ENCODE results near the gene MCF2L.

Gene MCF2L

DNA sequence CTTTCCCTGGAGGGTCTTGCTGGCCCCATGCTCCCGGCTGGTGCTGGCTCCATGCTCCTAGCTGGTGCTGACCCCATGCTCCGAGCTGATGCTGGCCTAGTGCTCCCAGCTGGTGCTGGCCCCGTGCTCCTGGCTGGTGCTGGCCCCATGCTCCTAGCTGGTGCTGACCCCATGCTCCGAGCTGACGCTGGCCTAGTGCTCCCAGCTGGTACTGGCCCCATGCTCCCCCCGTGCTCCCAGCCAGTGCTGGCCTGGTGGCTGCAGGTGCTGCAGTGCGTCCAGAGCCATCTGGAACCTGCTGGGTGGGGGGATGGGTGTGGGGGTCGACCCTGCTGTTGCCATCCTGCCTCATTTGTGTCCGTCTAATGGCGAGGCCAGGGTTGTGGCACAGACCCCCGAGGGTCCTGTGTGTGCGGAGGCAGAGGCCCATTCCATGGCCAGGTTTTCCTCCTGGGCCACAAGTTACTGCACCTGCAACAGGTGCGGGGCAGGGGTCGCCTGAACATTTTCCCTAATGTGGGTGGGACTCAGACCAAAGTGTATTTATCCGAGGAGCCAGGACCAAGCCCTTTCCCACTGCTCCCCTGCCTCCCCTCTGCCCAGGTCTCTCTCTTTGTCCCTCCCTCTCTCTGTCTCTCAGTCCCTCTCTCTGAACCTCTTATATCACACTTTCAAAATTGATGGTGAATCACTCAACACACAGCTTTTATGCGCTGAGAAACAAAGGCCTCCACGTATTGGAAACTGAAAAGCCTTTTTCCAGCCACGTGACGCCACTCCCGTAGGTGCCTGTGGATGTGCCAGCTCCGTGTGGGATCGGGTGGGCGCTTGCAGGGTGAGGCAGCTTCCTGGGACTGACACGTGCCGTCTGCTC is 45.1 kb downstream of the MCF2L start:
- Histone ChIP-seq H3K27ac (peak overlapping the region; percentile 31), H3K4me3 (ENCODE audit: low read depth, low read length) (no peak overlapping the region), H3K27me3 (ENCODE audit: insufficient read depth, low read depth, severe bottlenecking) (no peaks in the 10 kb centered on the region), H3K36me3 (peaks cover 70% of the 10 kb centered on the region), H3K9me3 (ENCODE audit: severe bottlenecking) (peaks cover 15% of the 10 kb centered on the region)
- TF ChIP-seq, protein P1, sequence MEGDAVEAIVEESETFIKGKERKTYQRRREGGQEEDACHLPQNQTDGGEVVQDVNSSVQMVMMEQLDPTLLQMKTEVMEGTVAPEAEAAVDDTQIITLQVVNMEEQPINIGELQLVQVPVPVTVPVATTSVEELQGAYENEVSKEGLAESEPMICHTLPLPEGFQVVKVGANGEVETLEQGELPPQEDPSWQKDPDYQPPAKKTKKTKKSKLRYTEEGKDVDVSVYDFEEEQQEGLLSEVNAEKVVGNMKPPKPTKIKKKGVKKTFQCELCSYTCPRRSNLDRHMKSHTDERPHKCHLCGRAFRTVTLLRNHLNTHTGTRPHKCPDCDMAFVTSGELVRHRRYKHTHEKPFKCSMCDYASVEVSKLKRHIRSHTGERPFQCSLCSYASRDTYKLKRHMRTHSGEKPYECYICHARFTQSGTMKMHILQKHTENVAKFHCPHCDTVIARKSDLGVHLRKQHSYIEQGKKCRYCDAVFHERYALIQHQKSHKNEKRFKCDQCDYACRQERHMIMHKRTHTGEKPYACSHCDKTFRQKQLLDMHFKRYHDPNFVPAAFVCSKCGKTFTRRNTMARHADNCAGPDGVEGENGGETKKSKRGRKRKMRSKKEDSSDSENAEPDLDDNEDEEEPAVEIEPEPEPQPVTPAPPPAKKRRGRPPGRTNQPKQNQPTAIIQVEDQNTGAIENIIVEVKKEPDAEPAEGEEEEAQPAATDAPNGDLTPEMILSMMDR (IDR thresholded peaks at IDR 0.05; ENCODE audit: low read depth, low read length), result no peak
- peak; percentile 47 for DNase-seq

DNA sequence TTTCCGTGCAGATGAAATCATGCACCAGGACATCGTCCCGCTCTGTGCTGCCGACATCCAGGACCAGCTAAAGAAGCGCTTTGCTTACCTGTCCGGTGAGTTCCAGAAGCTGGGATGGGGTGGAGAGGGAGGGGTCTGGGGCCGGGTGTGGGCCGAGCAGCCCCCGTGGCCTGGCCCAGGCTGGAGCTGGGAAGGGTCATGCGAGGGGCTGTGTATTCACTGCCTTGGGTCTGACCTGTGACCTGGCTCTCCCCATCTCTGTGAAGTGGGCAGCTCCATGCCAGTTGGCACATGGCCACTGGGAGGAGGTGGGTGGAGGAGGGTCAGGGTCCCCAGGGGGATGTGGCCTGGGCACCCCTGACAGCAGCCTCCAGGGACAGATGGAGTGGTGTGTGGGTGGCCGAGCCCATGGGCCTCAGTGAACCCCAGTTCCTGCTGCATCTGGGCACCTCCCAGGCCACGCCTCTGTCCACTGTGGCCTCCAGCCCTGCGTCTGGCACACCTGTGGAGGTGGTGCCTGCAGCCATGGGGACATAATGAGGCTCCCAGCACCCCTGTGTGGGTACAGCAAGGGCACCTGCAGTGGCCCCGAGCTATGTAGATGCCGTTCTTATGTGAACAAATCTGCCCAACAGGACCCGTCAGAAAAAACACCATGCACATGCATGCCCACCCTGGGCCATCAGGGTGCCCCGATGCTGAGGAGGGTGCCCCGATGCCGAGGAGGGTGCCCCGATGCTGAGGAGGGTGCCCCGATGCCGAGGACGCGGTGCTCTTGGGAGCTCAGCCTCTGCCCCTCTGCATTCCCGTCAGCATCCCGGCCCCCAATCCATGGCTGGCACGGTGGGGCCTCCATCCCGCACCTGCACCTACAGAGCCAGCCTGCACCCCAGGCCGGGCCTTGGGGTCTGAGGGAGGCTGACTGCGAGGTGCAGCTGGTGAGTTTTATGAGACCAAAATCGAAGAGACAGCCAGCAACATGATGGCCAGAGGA is 46.0 kb downstream of the MCF2L start:
- no peaks in the 10 kb centered on the region for H3K27me3 ChIP-seq (ENCODE audit: insufficient read depth, low read depth, severe bottlenecking)
- peaks cover 73% of the 10 kb centered on the region for H3K36me3 ChIP-seq
- TF ChIP-seq, protein P1 (IDR thresholded peaks at IDR 0.05; ENCODE audit: low read depth, low read length), result no peak
- H3K9me3 ChIP-seq (ENCODE audit: severe bottlenecking), result peaks cover 10% of the 10 kb centered on the region
- no peak overlapping the region for H3K4me3 ChIP-seq (ENCODE audit: low read depth, low read length)
- H3K27ac ChIP-seq, result no peak overlapping the region; the same call in 1 of the 2 replicates
- no peak for DNase-seq

DNA sequence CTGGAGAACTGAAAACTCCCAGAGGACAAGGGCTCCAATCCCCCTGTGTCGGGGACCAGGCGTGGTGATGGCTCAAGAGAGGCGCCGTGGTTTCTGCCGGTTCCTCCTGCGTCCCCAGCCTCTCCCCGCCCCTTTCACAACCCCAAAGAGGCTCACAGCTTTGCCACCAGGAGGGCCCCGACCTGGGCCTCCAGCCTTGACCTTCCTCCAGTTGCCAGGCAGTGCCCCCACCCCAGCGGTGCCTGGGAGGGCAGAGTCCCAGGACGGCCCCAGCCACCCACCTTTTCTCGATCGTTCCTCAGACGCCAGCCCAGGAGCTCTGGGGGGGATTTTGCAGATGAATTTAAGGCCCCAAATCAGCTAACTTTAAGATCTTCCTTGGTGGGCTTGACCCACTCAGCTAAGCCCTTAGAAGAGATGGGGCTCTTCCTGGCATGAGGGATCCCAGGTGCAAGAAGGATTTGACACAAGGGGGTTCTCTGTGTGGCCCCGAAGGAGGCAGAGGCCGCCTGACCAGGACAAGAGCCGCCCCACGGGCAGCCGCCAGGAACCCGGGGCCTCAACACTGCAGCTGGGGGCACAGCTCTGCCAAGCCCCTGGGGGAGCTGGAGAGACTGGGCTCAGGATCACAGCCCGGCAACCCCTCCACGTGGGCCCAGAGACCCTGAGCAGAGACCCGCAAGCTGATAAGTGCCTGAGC is 47.0 kb downstream of the MCF2L start:
- peaks cover 75% of the 10 kb centered on the region for H3K36me3 ChIP-seq
- no peak overlapping the region for H3K27ac ChIP-seq
- DNase-seq, result no peak
- peaks cover 4% of the 10 kb centered on the region for H3K9me3 ChIP-seq (ENCODE audit: severe bottlenecking)
- H3K4me3 ChIP-seq (ENCODE audit: low read depth, low read length), result no peak overlapping the region
- H3K27me3 ChIP-seq (ENCODE audit: insufficient read depth, low read depth, severe bottlenecking), result no peaks in the 10 kb centered on the region
- TF ChIP-seq, protein P1 (IDR thresholded peaks at IDR 0.05; ENCODE audit: low read depth, low read length), result no peak

DNA sequence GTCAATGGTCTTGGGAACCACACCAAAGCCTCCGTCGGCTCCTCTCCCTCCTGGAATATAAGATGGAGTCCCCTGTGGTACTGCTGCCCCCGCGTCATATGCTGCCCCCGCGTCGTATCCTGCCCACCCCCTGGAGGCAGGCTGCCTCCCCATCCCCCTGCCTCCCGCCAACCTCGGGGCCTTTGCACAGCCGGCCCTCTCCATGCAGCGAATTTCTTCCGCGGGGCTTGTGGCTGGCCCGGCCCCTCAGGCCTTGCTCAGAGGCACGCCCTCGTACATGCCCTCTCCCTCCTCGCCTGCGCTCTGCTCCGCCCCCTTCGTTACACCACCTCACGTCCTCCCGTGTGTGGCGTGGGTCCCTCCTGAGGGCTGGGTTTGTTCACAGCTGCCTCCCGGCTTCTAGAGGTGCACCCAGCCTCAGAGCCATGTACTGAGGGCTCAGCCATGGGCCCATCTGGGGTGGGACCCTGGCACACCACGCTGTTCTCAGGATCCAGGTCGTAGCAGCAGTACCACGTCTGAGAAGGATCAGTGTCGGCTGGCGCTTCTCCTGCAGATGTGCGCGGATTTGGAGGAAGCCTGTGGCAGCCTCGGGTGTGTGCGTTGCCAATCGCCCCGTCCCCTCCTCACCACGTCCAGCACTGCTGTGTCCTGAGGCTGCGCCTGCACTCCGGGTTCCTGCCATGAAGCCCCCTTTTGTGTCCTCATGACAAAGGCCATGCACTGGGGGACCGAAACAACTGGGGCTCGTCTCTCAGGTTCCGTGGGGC is 47.7 kb downstream of the MCF2L start:
- peaks cover 76% of the 10 kb centered on the region for H3K36me3 ChIP-seq
- TF ChIP-seq, protein P1 (IDR thresholded peaks at IDR 0.05; ENCODE audit: low read depth, low read length), result no peak
- no peak overlapping the region for H3K4me3 ChIP-seq (ENCODE audit: low read depth, low read length)
- no peaks in the 10 kb centered on the region for H3K27me3 ChIP-seq (ENCODE audit: insufficient read depth, low read depth, severe bottlenecking)
- no peak for DNase-seq
- peaks cover 4% of the 10 kb centered on the region for H3K9me3 ChIP-seq (ENCODE audit: severe bottlenecking)
- no peak overlapping the region for H3K27ac ChIP-seq
